Kidney capillary endothelial cell (primary cell): ENCODE results near the gene ALCAM.

Experiments used
- DNase-seq: peaks from one replicate; pipeline ENCODE4 v3.0.0-alpha.2; 2018; ENCODE audit warnings: low spot score

The ALCAM gene

DNA sequence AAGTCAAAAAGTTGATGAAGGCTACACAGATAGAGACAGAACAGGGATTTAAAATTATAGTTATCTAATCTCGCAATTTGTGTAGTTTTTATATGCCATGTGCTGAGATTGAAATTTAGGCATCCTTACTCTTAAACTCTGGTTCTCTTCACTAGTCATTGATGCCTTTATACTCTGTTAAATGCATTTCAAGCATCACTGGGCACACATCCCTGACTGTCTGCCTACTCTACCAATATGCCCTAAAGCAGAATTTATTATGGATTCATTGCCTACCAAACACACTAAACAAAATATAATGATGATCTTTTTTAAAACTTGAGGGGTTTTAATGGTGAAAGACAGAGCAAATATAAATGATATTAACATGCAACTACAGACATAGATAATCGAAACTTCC is 10.3 kb upstream of the ALCAM start:
- DNase-seq: no peak

DNA sequence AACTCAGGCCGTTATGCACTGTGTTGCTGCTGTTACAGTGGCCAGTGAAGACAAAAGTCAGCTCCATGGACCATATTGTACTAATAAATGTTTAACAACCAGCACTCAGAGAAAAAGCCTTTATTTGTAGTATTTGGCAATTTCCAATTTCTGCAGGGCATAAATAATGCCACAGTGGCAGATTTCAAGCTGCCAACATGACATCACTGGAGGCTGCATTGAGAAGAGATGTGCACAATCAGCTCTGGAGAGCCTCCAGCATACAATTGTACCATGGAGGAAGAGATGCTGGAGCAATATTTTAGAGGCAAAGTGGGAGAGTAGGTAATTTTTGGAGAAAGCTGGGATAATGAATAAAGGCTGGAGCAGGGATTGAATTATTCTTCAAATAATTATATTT is 9.7 kb upstream of the ALCAM start:
- no peak for DNase-seq

DNA sequence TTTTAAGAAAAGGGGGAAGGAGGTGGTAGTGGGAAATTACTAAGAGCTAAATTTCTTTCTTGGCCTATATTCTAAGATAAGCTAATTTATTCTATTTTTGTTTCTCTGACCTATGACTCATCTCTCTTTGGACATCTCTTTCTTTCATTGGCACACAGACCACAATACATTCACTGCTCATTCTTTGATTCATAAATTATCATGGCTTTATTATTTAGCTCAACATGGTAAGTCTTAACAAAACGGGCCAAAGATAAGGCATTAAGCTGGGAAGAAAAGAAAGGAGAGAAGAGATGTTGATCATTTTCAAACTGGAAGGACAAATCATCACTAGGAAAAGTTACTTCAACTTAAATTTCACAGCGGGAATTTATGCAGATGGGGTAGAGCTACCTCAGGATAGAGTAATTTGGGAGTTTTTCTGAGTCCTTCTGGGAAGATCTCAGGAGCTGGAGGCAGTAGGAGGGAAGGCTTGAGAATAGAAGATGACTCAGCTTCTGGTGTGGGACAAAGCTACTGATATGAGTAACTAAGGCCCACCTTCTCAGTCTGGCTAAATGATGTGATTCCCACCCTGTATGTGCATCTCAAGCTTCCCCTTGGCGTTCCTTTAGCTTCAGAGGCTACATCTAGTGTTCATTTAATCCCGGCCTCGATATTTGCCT is 7.5 kb upstream of the ALCAM start:
- DNase-seq: peak; percentile 60

DNA sequence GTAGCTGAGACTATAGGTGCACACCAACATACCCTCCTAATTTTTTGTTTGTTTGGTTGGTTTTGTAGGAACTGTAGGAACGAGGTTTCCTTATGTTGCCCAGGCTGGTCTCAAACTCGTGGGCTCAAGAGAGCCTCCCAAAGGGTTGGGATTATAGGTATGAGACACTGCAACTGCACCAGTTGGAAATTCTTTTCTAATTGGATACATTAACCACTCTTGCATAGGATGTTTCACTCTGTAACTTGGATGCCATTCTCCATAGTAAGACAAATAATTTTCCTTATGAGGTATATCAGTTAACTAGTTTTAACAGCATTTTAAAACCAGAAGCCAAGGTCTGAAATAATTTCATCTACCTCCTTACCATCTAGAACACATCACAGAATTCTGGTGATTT is 6.7 kb upstream of the ALCAM start:
- no peak for DNase-seq

DNA sequence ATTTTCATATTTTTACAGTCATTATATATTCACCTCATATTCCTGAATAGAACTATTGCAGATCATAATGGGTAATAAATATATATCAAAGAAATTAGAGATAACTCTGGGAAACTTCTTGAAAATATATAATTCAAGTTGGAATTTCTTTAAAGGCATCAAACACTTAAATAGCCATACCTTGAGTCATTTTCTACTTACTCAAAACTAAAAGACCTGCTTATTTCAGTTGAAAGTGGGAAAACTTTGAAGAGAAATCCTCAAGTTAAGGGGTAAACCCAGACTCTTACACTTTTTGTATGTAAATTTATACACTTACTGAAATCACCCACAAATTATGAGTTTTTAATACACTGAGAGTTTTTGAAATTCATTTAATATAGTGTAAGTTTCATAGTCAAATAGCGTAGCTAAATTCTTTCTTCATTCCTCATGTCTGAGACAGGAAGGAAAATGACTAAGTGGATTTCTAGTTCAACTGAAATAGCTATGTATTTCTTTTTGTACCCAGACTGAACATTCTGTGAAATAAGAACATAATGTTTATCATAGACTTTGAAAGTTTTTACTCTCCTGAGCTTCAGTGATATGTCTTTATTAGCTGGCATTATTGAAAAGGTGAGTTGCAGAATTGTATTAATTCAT is 4.6 kb upstream of the ALCAM start:
- DNase-seq: peak; percentile 95

DNA sequence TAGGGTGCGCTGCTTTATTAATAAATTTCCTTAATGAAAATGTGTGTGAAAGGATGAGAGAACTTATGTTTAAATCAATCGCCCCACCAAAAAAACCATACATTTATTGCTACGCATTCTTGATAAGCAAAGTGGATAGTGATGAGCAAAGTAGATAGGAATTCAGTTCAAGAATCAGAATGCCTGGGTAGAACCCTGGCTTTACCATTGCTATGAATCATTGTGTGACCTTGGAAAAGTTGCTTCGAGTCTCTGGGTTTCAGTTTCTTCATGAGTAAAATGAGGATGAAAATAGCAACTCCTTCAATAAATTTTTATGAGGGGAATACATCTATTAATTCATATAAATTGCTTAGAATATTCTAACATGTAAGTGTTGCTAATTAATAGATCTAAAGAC is 2.6 kb upstream of the ALCAM start:
- DNase-seq: no peak

DNA sequence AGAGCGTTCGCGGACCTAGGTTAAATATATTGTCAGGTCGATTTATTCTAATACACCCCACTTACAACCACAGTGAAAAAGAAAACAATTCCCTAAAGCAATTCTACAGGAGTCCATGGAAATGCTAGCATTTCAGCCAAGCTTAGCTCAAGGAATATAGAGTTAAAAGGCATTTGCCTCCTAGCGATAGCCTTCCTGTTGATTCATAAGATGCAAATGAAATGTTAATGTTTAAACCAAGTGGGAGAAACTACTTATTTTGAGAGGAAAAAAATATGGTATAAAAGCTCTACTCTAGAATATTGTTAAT is 1.7 kb upstream of the ALCAM start:
- DNase-seq: no peak

DNA sequence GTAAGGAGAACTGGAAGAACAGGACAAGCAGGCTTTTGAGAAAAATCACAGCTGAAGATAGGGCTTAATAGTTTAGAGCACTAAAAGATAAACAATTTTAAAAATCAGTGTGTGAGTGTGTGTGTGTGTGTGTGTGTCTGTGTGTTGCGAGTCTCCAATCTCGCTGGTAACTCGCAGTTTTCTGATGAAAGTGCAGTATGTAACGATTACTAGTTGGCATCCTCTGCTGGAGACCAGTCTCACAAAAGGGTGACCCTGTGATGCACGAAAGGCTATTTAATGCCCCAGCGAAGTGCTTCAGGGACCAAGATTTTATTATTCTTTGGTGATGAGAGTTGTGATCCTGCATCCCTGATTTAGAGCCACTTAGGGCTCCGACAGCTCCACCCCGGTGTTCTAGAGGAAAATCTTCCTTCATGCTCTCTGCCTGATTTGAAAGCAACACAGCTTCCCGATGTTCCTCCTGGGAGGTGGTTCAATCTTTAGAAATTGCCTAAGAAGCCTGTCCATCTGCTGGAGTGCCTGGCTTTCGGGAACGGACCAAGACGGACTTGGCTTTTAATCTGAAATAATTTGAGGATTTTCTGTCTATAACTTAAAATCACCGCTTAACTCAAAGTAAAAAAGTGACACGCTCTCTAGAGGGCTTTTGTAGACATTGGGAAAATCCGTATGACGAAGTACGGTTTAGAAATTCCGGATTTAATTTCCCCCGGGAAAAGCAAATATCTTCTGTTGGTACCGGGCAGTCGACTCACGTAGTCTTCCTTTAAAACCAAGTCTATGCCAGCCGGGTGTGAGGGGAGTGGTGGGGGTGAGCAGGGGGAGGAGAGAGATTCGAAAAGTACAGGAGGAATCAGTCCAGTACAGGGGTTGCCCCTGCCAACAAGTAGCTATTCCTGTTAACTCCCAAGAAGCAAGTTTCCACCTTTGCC is 1.1 kb upstream of the ALCAM start:
- DNase-seq: peak; percentile 52

DNA sequence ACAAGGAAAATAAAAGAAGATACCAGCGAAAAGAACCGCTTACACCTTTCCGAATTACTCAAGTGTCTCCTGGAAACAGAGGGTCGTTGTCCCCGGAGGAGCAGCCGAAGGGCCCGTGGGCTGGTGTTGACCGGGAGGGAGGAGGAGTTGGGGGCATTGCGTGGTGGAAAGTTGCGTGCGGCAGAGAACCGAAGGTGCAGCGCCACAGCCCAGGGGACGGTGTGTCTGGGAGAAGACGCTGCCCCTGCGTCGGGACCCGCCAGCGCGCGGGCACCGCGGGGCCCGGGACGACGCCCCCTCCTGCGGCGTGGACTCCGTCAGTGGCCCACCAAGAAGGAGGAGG is 325 bp downstream of the ALCAM start:
- no peak for DNase-seq

DNA sequence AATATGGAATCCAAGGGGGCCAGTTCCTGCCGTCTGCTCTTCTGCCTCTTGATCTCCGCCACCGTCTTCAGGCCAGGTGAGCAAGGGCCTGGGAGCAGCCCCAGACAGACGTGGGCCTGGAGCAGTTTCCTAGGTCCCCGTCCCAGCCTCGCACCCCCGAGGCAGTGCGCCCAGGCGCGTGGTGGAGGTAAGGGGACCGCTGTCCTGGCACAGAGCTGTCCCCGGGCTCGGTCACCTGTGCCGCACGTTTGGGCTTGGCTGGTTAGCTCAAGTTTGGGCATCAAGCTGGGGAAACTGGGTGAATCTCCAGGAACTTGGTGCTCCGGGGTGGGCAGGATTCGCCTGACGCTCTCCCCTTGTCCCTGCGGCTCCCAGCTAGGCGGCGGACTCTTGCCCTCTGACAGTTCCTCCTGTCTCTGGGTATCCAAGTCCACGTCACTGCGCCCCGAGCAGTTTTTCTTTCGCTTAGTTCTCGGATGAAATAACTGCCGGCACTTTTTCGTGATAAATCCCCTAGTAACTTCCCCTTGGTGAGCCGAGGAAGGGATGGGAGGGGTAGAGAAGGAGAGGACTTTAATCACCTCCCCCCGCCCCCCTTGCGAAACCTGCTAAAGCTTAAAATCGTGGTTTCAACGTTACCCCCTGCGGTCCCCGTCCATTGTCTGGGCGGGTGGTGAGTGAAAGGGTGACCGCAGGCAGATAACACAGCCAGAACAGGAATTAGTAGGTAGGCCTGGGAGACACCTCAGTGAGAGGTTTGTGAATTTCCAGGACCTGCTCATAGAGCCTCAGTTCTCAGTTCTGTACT is 901 bp downstream of the ALCAM start:
- no peak for DNase-seq

DNA sequence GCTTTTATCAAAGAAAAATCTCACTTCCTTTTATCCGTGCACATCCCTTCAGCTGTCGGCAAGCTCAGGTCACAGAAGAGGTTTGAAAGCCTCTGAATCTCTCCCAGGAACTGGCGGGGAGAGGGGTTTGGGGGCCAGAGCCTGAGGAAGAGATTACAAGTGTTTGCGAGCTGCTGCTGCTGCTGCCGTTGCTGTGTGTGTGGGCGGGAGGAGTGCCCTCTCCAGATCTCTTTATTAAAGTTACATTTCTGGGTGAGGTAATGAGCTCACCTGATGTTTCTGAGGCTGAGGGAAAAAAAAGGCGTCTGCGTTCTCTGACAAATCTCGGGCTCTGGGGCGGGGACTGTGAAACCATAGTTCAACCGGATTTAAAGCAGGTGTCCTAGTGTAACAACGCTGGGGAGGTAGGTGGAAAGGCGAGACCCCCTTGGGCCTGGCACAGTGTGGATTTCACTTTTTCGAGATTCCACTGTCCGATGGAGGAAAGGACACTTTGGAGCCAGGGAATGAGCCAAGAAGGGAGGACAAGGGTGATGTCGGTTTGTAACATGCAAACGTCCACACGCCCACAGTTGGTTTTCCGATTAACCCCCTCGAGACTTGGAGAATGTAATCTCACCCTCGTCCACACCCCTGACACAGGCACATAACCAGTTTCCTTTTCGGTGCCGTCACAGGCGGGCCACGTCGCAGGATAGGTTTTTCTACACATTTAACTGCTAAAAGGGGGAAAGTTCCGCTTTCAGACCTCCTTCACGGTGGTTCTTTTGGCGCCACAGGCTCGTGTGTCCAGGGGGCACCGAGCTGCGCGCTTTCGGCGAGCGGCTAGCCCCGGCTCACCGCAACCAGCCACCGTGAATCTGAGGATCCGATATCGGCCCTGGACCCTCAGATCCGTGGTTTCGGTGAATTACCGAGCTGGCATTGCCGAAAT is 2.1 kb downstream of the ALCAM start:
- DNase-seq: no peak

DNA sequence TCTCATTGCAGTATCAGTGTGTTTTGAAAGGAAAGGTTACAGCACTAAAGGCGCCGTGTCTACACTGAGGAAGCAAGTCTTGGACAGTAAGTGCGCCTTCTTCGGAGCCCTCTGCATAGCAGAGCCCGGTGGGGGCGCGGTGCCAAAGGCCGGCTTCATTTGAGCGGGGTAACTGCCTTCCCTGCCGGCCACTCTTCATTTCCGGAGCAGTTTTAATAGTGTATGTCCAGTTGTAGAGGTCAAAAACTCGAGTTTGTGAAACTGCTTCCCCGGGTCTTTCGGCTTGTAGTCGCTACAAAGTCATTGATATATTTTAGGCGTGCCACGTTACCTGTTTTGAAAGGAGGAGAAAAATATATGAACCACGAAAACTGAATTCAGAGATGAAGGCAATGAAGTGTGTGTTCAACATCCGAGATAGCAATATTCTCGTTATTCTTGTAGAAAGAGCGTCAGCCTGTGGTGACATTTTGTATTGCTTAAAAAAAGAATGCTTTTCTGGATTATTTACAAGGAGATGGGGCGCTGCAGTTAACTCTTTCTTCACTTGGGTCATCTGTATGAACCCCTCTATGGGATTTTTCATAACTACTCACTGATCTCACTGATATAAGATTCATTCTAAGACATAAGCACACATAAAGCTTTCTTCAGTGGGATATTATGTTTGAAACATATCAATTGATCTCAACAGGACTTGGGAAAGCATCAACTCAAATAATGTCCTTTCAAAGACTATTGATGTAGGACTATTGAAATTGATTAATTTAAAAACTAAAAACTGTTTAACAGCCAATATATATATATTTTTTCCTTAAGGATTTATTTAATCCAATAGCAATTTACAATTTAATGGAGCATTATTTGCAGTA is 3.0 kb downstream of the ALCAM start:
- DNase-seq: peak; percentile 78

DNA sequence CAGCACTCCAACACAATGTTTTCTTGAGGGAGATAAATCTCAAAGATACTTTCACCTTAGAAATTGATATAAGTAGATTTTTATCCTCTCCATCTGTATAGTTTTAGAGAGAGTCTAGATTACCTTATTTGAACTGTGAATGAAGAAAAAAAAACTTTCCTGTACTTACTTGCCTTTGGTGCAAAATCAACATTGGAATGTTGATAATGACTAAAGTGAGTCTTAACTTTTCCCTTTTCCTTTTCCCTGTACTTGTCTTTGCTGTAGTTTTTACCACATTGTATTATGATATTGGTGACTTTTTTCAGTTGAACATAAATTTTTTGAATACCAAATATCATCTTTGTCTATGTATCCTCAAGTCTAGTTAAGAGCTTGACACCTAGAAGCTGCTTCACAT is 6.7 kb downstream of the ALCAM start:
- no peak for DNase-seq

DNA sequence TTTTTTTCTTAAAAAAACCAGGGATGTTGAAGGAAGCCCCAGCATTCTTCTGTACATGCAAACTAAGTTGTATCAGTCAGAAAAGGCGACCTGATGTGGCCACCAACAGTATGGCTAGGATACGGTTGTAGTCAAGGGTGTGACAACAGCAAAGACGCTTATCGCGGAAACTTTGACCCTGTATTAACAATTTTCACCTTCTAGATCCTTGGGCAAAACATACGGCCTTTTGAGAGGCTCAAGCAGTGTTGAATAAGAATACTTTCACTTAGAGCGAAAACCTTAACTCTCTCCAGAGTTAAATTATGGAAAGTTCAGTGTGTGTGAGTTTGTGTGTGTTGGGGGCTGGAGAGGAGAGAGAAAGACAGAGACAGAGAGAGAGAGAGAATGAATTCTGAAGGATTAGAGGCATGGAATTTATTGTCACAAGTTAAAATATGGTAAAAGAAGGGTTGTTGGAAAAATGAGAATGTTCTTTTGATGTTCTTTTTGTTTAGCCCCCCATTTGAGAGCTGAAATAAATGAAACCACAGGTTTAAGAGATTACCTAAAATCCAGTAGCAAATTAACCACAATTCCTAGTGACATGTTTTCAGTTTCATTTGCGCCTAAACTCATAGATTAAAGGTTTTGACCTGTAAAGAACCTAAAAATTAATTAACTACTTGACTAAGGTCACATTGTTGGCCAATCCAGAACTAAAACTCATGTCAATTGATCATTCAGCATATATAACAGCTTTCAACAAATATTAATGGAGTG is 9.2 kb downstream of the ALCAM start:
- DNase-seq: no peak

DNA sequence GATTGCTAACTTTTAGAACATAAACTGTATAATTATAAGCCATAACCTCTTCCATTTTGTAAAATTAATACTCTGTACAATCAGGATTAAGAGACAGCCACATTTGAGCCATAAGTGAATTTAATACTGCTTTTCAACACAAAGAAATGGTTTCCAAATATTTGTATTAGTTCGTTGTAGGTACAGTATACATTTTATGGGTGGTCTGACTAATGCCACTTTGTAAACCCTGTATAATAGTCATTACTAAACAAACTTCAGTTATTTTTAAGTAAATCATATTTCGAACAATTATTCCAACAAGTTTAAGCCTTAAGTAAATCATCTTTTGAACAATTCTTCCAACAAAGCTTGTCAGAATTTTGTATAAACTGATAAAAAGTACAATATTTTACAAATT is 11.0 kb downstream of the ALCAM start:
- no peak for DNase-seq

DNA sequence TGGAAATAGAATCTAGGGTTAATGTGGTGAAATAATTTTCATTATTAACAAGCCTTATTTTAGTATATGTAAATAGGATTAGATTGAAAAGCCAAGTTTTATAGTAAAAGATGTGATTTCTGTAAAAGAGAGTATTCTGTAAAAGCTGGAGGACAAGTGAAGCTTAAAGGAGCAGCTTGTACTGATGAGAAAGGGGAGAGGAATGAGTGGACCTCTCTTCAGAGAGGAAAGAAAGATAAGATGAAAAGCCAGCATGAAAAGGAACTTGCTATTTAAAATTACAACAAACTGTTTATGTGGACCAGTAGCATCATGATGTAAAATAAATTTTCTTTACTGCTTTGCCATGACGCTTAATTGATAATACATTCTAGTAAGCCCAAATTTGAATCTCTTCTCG is 18.5 kb downstream of the ALCAM start:
- DNase-seq: no peak

DNA sequence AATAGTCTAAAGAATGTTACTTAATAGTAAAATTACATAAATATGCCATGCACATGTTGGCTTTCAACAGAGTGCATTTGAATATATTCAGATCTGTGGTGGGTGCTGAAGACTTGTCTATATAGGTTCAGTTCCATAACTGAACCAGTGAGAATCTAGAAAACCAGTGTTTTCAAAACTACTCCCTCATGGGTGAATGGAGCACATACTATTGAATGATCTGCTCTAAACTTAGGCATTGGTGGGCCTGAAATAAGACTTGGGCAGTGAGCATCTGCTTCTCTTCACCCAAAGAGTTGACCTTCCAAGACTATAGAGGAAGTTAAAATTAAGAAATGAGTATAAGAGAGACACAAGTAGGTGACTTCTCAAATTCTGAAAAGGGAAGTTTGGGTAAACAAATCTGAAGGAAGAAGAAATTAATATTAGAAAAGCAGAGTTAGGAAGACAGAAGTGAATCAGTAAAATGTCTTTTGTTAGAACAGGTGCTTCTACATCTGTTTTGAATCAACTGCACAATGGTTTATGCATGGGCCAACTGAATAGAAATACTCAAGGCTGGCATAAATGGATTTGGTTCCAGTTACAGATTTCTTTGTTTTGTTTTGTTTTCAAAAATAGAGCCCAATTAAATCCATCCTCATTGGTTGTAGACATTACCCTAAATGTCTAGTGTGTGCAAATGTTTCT is 19.3 kb downstream of the ALCAM start:
- DNase-seq: no peak

DNA sequence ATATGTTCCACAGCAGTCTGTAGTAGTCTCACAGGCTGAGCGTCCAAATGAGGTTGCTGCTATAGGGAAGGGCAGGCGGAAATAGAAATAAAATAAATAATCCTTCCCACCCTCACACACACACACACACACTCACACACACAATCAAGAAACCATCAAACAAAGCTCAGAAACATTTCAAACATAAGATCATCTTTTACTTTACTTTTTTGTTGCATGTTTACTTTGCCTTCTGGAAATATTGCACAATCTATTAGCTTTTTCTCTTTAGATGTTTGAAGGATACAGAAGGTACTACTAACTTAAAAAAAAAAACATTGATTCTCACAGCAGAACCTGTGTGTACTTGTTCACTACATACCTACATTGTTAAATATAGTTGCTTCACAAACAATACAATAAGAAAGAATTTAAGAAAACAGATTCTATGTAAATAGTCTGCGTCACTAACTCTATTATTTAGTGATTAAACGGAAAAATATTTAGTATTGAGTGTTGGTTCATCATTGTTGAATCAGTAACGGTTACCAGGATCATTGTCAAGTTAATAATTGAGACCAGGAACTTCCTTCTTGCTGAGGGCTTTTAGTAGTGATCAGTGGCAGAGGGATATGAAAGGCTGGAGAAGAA is 20.5 kb downstream of the ALCAM start:
- no peak for DNase-seq

DNA sequence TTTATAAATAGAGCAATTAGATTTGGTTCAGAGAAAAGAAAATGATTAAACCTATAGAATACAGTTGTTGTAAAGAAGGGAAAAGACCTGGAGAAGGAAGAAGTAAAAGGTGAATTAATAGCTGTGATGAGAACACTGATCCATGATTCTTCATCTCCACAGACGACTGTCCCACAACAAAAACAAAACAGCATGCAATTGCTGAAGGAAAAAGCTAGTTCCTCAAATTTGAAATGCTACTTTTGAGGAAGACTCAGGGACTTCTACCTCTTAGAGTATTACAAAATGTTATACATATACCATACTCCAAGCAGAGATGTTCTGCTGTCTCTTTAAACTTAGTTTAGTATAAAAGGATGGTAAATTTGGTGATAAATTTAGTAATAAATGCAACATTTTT is 21.5 kb downstream of the ALCAM start:
- no peak for DNase-seq
